GM18870 (cell line): ENCODE data around the gene COA8.
A peak's percentile ranks its signal among the peaks of the same experiment; 100 is the strongest.
"Not testable (repeated sequence)": the region's sequence is repeated elsewhere in the genome, so short reads cannot be mapped to it uniquely, and the experiment has no call there.

Source experiments
- ATAC-seq: cut with Tn5 transposase; IDR thresholded peaks from one replicate; pipeline ENCODE4 v1.9.1; 2021; ENCODE audit warnings: moderate library complexity; ENCODE audit not compliant: unreplicated experiment

COA8 gene

DNA sequence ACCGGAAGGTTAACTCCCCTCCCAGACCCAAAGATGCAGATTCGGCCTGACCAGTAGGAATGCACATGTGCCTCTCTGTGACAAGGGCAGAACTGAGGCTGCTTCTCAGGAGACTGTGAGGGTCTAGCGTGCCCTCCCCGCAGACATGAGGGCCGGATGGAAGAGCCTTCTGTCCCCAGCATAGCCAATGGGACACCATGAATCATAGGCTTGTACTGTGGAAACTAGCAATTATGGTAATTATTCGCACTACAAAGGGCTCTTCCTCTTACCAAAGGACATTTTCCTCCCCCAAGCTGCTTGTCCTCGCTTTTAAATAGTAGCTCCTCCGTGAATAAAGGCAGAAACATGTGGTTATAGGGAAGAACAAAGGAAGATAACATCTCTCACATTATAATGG is 6.2 kb downstream of the COA8 start:
- no peak for ATAC-seq

DNA sequence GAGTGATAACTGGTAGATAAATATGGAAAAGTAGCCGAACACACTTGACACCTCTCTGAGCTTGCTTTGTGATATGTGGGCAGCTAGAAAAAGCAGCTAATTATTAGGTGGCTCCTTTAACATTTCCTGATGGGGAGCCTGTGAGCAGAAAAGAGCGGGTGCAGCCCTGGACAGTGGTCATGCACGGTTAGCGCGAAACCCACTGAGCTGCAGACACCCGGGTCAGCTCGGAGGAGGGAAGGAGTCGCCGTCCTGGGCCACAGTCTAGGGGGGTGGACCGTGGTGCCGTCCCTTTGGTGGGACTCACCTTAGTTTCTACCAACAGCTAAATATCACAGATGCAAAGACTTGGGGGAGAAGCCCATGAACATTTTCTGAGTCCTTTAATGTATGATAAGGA is 6.6 kb downstream of the COA8 start:
- no peak for ATAC-seq

DNA sequence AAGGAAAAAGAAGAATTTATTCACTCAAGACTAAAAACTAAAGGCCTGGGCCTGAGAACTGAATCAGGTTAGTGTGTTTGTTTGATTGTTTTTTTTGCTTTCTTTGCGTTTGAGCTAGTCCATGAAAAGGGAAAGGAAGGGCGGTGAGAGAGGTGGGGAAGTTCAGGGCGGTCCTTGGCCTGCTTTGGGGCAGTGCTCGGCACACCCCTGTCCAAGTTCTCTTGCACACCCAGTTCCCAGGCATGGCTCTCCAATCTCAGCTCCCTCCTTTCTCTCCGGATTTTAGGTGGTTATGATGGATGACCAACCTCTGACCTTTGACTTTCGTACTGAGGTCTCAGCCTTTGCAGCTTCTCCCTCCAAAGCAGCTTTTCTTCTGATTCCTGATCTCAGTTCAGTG is 11.3 kb downstream of the COA8 start:
- no peak for ATAC-seq

DNA sequence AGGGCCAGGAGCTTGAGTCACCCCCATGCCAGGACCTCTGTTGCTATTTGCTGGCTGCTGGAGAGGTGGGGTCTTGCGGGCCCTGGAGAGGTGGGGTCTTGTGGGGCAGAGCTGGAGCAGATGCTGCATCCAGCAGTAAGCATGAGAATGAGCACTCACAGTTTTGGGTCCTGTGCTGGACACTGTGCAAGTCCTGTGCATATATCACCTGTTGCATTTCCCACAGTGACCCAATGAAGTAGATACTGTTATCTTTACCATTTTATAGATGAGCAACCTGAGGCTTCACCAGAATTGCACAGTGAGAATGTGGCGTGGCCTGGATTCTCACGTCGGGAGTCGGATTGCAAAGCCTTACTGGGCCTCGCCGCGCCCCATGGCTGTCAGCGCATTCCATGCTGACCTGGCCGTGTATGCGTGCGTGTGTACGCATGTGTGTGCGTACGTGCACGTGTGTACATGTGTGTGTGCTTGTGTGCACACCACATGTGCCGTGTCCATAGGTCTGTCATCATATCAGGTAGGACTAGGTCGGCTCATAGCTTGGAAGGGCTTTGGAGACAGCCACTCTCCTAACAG is 12.0 kb downstream of the COA8 start:
- ATAC-seq, result no peak

DNA sequence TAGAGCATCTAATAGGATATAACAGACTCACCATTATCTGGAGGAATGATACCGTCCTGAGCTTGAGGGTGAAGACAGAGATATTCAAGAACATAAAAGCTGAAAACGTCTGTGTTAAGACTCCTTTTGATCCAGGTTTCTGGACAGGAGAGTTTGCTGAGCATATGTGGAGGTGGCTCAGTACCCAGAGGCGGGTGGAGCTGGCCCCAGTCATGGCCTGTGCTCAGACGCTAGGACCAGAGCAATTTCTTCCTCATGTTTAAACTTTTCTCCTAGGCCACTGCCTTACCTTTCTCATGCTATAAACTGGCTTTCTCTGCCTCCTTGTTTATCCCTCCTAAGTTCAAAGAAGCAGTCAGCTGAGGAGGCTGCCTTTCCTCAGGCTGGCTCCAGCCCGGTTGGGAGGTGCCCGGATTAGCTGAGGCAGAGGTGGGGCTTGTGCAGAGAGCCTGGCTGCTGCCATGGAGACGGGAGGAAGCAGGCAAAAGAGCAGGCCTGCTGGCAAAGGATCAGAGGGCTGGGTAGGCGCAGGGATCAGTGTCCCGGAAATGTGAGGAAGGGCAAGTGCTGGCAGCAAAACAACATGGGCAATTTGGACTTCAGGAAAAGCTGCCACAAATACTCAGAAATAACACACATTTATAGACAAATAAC is 13.7 kb downstream of the COA8 start:
- ATAC-seq, result no peak

DNA sequence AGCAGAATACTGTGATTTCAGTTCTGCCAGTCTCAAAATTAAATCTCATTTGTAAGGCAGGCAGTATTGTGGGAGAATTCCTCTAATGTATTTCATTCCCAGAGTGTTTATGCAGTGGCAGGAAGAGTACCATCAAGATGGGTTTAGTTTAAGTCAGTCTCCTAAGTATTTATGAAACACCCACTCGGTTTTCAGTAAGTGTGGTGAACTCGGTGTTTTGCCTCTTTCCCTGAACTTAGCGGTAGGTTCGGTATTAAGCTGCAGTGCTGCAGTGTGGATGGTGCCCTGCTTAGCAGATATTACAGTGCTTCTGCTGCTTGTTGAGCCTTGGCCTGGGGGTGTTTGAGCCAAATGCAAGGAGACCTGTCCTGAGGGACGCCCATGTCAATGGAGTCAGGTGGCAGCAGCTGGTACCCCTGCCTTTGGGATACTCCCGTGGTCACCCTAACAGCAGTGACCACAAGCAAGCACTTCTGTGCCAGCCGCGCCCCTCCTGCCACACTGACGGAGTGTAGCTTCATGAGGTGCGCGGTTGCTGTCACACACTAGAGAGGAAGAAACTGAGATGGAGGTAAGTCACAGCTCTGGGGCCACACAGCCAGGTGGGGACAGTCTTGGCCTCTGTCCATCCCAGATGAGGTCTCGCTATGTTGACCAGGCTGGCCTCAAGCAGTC is 15.8 kb downstream of the COA8 start:
- ATAC-seq, result no peak

DNA sequence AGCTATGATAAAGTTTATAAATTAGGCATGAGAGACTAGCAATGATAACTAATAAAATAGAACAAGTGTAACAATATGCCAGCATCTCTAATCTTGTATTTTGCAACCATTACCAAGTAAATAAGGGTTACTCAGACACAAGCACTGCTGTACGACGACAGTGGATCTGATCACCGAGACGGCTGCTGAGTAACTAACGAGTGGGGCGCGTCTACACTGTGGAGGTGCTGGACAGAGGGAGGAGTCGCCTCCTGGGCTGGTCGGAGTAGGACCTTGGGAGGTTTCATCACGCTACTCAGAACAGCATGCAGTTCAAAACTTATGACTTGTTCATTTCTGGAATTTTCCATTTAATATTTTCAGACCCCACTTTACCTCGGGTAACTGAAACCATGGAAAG is 18.4 kb downstream of the COA8 start:
- no peak for ATAC-seq

DNA sequence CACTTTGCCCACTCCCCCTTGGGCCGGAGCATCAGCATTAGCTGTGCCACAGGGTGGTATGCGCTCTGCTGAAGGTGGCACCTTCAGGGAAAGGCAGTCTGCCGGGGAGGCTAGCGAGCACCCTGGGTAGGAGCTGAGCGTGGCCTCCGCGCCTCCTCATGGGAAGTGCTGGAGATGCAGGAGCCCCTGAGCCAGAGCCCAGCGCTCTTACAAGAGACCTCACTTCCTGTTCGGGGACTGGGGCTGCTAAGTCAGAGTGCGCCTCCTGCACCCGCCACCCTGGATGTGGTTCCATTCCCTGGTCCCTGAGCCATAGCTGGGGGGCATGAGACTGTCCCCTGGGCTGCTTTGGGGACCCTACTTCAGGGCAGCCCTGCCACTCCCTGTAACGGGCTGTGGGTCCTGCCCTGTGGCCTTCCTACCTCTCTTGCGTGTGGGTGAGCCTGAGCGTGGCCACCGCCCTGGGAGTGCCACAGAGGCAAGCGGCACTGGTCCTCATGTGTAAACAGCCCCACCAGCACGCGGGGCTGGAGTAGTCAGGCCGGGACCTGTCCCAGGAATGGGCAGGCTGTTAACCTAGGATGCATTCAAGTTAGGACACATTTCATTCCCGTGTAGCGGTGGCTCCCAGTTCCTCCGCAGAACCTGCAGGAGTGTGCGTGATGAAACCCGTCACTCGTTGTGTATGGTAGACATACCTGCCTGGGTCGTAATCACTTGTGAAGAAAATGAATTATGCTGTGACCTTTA is 19.4 kb downstream of the COA8 start:
- no peak for ATAC-seq

DNA sequence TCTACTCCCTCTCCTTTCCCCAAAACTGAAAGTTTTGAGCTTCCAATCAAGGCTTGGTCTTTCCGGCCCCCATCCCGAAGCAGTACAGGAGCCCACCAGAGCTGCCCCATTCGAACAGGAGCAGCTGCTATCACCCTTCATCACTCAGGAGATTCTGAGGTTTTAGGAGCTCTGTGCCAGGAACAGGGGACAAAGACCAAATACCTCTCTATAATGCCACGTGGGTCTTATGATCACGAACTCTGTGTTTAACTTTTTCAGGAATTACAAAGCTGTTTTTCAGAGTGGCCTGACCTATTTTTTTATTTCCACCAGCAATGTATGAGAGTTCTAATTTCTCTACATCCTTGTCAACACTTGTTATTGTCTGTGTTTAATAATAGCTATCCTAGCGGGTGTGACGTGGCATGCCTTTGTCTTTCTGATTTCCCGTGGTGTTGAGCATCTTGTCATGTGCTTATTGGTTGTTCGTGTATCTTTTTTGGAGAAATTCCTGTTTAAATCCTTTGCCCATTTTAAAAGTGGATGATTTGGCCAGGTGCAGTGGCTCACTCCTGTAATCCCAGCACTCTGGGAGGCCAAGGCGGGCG is 21.7 kb downstream of the COA8 start:
- no peak for ATAC-seq

DNA sequence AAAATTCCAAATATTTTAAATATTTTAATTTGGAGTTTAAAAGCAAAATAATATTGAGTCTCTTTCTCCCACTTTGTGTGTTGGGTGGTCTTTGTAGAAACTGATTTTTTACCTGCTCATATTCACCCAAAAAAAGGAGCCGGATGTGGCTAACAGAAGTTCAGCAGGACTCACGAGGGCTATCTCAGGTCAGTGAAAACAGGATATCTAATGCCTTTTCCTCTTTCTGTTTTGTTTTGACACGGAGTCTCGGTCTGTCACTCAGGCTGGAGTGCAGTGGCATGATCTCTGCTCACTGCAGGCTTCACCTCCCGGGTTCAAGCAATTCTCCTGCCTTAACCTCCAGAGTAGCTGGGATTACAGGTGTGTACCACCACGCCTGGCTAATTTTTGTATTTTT is 30.8 kb downstream of the COA8 start:
- peak; percentile 81 for ATAC-seq

DNA sequence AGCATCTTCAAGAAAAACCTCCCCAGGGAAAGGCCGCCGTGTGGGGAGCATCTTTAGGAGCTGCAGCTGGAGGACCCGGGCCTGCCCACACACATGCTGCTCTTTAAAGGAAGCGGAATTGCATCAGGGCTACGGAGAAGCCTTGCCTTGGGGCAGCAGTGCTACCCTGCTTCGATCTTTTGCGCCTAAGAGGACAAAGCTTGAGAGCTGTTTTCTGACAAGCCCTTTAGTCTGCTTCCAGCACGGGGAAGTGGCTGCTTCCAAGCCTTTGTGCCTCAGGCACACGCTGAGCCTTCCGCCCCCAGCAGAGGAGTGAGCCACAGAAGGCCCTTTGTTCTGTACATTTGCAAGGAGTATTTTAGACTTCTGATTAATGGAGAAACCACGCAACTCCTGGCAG is 31.5 kb downstream of the COA8 start:
- no peak for ATAC-seq

DNA sequence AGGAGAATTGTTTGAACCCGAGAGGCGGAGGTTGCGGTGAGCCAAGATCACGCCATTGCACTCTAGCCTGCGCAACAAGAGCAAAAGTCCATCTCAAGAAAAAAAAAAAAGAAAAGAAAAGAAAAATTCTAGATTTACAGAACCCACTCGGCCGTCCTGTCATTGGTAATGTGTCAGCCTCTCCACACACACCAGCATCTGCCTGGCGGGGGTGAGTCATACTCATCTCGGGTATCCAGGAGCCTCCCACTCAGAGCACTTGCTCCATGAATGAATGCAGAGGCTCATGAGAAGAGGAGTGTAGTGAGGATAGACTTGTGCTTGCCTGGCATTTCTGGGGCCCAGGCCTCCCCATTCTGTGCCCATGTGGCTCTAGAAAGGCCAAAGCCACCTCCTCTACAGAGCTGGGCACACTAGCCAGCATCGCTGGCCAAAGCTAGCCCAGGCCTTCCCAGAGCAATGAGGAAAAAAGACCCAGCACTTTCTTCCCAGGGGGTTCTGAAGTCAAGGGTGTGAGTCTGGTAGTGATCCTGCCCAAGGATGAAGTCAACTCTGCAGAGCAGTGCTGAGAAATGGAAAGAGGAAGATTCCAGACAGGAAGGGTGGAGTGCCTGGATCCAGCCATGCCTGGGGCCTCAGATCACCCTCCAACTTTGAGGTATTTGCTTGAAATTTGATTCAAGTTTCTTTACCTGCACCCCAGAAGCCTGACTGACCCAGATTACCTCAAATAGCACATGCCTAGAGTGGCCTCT is 35.0 kb downstream of the COA8 start:
- ATAC-seq, result no peak

DNA sequence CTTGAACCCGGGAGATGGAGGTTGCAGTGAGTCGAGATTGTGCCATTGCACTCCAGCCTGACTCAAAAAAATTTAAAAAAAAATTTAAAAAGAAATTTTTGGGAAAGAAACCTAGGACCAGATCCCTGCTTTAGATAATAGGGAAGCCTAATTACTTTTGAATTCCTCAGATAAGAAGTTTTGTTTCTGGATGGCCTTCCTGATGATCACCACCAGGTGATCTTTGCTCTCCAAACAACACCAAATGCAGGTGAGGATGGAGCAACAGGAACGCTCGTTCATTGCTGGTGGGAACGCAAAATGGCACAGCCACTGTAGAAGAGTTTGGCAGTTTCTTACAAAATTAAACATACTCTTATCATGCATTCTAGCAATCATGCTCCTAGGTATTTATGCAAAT is 37.7 kb downstream of the COA8 start:
- no peak for ATAC-seq

DNA sequence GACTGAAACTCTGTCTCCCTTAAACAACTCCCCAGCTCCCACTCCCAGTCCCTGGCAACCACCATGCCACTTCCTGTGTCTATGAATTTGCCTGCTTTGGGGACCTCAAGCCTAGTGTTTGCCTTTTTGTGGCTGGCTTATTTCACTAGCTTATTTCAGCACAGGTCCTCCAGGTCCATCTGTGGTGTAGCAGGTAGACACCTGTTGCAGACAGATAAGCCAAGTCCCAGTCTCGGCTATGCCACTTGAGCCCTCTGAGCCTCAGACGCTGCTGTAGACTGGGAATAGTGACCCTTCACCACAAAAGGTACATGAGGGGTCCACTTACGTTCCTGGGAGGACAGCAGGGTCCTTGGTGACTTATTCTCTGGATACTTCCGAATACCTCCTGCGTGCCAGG is 41.9 kb downstream of the COA8 start:
- ATAC-seq, result no peak

DNA sequence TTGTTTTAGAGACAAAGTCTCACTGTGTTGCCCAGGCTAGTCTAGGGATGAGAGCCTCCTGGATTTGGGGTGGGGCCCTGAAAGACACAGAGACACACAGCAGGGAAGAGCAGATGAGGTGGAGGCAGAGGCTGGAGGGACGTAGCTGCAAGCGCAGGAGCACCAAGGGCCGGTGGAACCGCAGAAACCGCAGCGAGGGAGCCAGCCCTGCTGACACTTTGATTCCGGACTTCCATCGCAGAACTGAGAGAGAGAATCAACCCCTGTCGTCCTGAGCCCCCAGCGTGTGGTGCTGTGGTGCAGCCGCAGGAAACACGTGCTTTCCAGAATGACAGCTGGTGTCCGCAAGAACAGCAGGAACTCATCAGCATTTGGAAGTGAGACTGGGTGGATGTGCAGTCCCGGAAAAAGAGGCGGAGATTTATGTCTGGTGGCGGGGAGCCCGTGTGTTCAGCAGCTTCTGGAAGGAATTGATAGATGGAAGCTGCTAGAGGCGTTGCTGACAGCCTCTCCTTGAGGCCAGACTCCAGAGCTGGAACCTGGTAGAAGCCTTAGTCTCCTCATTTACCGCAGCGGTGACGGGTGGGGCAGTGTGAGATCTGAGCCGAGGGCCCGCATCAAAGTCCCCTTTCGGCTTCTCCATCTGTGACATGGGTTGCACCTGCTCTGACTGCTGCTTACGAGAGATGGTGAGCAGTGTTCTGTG is 44.4 kb downstream of the COA8 start:
- peak; percentile 77 for ATAC-seq

DNA sequence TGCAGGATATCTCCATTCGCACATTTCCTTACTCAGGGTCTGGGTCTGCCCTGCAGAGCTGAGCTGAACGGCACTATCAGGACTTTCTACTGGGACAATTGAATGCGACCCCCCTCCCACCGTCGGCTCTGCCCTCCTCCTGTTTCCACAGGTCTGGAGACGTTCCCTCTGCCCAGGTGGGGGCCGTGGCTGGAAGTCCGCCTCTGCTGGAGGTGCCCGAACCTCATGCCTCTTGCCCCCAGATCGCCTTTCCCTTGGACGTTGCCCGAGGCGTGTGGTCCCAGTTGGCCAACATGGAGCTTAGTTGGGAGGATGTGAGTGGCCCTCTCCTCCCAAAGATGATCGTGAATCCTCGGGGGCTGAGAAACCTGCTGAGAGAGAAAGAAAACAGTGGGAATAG is 45.1 kb downstream of the COA8 start:
- no peak for ATAC-seq

DNA sequence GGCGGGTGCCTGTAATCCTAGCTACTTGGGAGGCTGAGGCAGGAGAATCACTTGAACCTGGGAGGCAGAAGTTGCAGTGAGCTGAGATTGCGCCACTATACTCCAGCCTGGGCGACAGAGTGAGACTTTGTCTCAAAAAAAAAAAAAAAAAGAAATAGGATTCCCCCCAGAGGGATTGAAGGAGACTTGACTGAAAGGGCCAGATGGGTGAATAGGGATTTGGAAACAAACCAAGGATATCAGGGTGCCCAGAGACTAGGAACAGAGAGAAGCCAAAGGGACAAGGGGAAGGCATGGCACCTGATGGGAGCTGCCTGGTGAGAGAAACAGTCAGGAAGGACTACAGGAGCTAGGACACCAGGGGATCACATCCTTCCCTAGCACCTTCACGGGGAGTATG is 46.3 kb downstream of the COA8 start:
- not testable (repeated sequence) for ATAC-seq

DNA sequence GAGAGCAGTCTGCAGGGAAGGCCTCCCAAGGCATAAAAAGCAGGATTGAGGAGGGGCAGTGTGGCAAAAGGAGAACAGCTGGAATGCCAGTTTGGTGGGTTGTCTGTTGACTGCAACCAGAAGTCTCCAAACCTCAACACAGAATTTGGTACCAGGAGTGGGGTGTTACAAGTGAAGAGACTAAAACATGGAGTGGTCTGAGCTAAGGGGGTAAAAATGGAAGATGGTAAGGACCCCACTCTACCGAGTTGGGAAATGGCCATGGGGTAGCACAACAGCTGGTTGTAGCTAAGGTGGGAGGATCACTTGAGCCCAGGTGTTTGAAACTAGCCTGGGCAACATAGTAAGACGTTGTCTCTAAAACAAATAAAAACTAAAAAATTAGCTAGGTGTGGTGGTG is 48.5 kb downstream of the COA8 start:
- no peak for ATAC-seq

DNA sequence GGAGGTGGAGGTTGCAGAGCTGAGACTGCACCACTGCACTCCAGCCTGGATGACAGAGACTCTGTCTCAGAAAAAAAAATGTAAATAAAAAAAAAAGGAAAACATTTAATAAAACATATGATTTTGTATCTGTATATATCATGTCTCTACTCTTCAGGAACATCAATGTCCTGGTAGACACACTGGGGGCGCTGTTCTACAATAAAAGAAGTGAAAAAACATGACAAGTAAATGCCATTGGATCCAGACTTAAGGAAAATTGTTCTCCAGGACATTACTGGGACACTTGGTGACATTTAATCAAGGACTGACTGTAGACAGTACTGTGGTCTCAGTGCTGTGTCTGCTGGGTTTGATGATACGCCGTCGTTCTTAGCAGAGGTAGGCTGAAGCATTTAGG is 50.8 kb downstream of the COA8 start:
- ATAC-seq, result no peak

DNA sequence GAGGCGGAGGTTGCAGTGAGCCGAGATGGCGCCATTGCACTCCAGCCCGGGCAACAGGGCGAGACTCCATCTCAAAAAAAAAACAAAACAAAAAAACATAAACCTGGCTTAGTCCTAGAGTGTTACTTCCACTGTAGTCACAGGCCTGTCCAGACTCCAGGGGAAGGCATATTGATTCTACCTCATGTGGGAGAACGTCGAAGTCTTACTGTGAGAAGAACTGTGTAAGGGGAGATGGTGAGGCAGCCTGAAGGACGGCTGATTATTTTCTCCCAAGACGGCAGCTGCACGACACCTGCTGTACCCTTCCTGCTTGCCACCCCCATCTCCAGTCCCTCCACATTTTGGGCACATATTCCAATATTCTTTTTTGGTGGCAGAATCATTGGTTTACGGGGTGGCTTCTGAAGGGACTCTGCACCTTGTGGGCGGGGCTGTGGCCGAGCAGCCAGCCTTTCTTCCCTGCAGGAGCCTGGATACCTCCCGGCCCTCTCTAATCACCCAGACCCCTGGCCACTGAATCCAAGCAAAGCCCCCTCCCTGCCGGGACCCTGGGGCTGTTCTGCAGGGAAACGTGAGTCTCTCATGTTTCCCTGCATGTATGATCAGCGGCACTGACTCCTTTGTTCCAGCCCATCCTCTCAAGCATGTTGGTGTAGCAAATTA is 54.0 kb downstream of the COA8 start:
- ATAC-seq, result no peak
